GM18867 (cell line): ENCODE results near the gene MARK4.

Source experiments
- ATAC-seq: cut with Tn5 transposase; IDR thresholded peaks from one replicate; pipeline ENCODE4 v1.9.1; 2021; ENCODE audit warnings: mild to moderate bottlenecking, moderate library complexity; ENCODE audit not compliant: unreplicated experiment

The MARK4 gene

GRCh38 chr19:45354241-45354842 lies 103.3 kb downstream of the MARK4 start:
- no peak for ATAC-seq
